Measurements from ENCODE around the gene OCRL.

DNA sequence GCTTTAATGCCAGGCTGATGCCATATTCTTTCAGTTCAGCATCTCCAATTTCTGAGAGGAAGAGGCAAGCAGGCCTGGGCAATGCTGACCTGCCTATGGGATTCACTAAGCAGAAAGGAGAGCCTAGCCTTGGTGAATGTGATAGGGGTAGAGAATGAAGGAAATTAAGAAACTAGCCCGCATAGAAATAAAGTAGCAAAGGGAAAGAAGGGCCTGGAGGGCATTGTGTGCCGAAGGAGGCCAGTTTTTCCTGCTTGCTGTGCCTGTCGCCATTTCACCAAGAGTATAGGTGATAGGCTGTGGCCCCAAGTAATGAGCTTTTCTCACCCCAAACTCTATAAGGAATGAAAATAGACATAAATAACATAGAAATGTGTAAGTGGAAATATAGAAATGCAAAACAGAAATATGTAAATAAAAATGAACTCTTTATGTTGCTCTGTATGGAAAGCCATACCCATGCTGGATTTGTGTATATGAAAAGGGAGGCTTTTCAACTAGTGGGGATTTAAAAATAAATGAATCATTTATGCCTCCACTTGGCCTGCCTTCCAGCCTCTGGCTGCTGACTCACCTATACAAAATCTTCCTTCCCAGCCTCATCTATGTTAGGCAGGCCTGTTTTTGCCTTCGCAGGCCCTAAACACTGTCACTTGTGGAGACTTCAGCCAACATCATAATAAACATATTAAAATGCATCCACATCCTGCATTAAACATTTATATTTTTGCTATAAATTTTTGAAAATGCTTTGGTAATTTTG, 5.1 kb upstream of the OCRL start:
- TF ChIP-seq, protein P1, sequence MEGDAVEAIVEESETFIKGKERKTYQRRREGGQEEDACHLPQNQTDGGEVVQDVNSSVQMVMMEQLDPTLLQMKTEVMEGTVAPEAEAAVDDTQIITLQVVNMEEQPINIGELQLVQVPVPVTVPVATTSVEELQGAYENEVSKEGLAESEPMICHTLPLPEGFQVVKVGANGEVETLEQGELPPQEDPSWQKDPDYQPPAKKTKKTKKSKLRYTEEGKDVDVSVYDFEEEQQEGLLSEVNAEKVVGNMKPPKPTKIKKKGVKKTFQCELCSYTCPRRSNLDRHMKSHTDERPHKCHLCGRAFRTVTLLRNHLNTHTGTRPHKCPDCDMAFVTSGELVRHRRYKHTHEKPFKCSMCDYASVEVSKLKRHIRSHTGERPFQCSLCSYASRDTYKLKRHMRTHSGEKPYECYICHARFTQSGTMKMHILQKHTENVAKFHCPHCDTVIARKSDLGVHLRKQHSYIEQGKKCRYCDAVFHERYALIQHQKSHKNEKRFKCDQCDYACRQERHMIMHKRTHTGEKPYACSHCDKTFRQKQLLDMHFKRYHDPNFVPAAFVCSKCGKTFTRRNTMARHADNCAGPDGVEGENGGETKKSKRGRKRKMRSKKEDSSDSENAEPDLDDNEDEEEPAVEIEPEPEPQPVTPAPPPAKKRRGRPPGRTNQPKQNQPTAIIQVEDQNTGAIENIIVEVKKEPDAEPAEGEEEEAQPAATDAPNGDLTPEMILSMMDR (conservative IDR thresholded peaks at IDR 0.05; ENCODE audit: low read length) = no peak
- TF ChIP-seq EZH2phosphoT487 (IDR thresholded peaks at IDR 0.05; ENCODE audit: borderline replicate concordance) = no peak

Data from Loucy (cell line).